Measurements from ENCODE around the gene KIF6.
"Not testable (repeated sequence)": the region's sequence is repeated elsewhere in the genome, so short reads cannot be mapped to it uniquely, and the experiment has no call there.

The KIF6 gene

GRCh38 chr6:39508515-39508914, 216.7 kb downstream of the KIF6 start:
- no peak for DNase-seq

- DNase-seq: no peak
Measured at GRCh38 chr6:39507331-39507998, 217.7 kb downstream of the KIF6 start.

- DNase-seq: not testable (repeated sequence)
Measured at GRCh38 chr6:39502362-39502955, 222.7 kb downstream of the KIF6 start.

- DNase-seq: no peak
Measured at GRCh38 chr6:39499053-39499452, 226.2 kb downstream of the KIF6 start.

GRCh38 chr6:39498096-39498495, 227.1 kb downstream of the KIF6 start:
- DNase-seq: no peak

GRCh38 chr6:39496915-39497314, 228.3 kb downstream of the KIF6 start:
- DNase-seq: no peak

- DNase-seq: no peak
Measured at GRCh38 chr6:39496456-39496855, 228.8 kb downstream of the KIF6 start.

- DNase-seq: no peak
Measured at GRCh38 chr6:39495640-39496039, 229.6 kb downstream of the KIF6 start.

GRCh38 chr6:39494998-39495397, 230.2 kb downstream of the KIF6 start:
- DNase-seq: no peak

GRCh38 chr6:39493777-39494176, 231.4 kb downstream of the KIF6 start:
- no peak for DNase-seq

GRCh38 chr6:39493174-39493573, 232.0 kb downstream of the KIF6 start:
- DNase-seq: no peak

GRCh38 chr6:39490108-39490507, 235.1 kb downstream of the KIF6 start:
- DNase-seq: no peak

GRCh38 chr6:39488255-39488879, 236.8 kb downstream of the KIF6 start:
- DNase-seq: peak in 1 of 51 donors; percentile 1

- DNase-seq: no peak
Measured at GRCh38 chr6:39484276-39484675, 240.9 kb downstream of the KIF6 start.

- not testable (repeated sequence) for DNase-seq
Measured at GRCh38 chr6:39479819-39480218, 245.4 kb downstream of the KIF6 start.

- no peak for DNase-seq
Measured at GRCh38 chr6:39476670-39477069, 248.5 kb downstream of the KIF6 start.

GRCh38 chr6:39476151-39476550, 249.1 kb downstream of the KIF6 start:
- no peak for DNase-seq

GRCh38 chr6:39471954-39472659, 253.1 kb downstream of the KIF6 start:
- no peak for DNase-seq

- no peak for DNase-seq
Measured at GRCh38 chr6:39470506-39470905, 254.7 kb downstream of the KIF6 start.

GRCh38 chr6:39468385-39468784, 256.8 kb downstream of the KIF6 start:
- no peak for DNase-seq

- DNase-seq: no peak
Measured at GRCh38 chr6:39466631-39467030, 258.6 kb downstream of the KIF6 start.

- no peak for DNase-seq
Measured at GRCh38 chr6:39465539-39465938, 259.7 kb downstream of the KIF6 start.
